Measurements from ENCODE around the gene USHBP1.

- TF ChIP-seq REST (IDR thresholded peaks at IDR 0.05; ENCODE audit: insufficient replicate concordance, low read depth) (no peak), CTCF (IDR thresholded peaks at IDR 0.05; ENCODE audit: insufficient read depth, low read length) (peak; percentile 93), POLR2AphosphoS5 (IDR thresholded peaks at IDR 0.05; ENCODE audit: low read depth) (no peak), GABPA (IDR thresholded peaks at IDR 0.05; ENCODE audit: low read depth) (no peak)
These were observed 3.7 kb downstream of the USHBP1 start for GRCh38 chr19:17260842-17261325.

Data from HL-60 (cell line).